Liver (tissue), 9 donors: ENCODE measurements around the gene ZNF423. TPM values are rescaled to one million over a fixed set of nuclear protein-coding genes. Genes with fewer than 3 reads are reported as not detected.

ENCODE experiments used
- DNase-seq: peaks from one replicate; pipeline ENCODE4 v3.0.0-alpha.2; 2017; ENCODE audit warnings: low spot score
- H3K27ac ChIP-seq, 2 donors: one replicate each; pipeline ENCODE4 v1.7.0; 2013; ENCODE audit warnings: inconsistent platforms in 2 of 2, low read length in 2 of 2, control low read depth in 1 of 2, low read depth in 1 of 2, mild to moderate bottlenecking in 1 of 2
- H3K27me3 ChIP-seq, 4 donors: one replicate each; pipeline versions ENCODE4 v1.6.1 to v1.7.0; 2013; ENCODE audit warnings: low read length in 3 of 4, inconsistent platforms in 1 of 4, mild to moderate bottlenecking in 1 of 4, moderate library complexity in 1 of 4; ENCODE audit not compliant: control insufficient read depth in 4 of 4, insufficient read depth in 4 of 4
- H3K36me3 ChIP-seq, 4 donors: one replicate each; pipeline versions ENCODE4 v1.6.1 to v1.7.0; 2013; ENCODE audit warnings: low read length in 3 of 4, mild to moderate bottlenecking in 3 of 4, low read depth in 1 of 4, moderate library complexity in 1 of 4; ENCODE audit not compliant: control insufficient read depth in 4 of 4, insufficient read depth in 3 of 4
- H3K4me1 ChIP-seq, 4 donors: one replicate each; pipeline versions ENCODE4 v1.6.1 to v1.7.0; 2013; ENCODE audit warnings: low read length in 3 of 4, mild to moderate bottlenecking in 3 of 4, moderate library complexity in 1 of 4; ENCODE audit not compliant: control insufficient read depth in 4 of 4, insufficient read depth in 4 of 4
- H3K4me3 ChIP-seq, 3 donors: one replicate each; pipeline versions ENCODE4 v1.6.1 to v1.7.0; 2013; ENCODE audit warnings: low read length in 3 of 3, control low read depth in 1 of 3, low read depth in 1 of 3, mild to moderate bottlenecking in 1 of 3
- H3K9ac ChIP-seq, 2 donors: one replicate each; pipeline ENCODE4 v1.7.0; 2013; ENCODE audit warnings: low read length in 2 of 2, mild to moderate bottlenecking in 2 of 2, moderate library complexity in 2 of 2, control low read depth in 1 of 2, low read depth in 1 of 2
- H3K9me3 ChIP-seq, 4 donors: one replicate each; pipeline versions ENCODE4 v1.6.1 to v1.7.0; 2013; ENCODE audit warnings: low read length in 3 of 4; ENCODE audit not compliant: control insufficient read depth in 4 of 4
- ATF3 ChIP-seq: IDR thresholded peaks from 2 replicates; pipeline ENCODE4 v1.6.1; 2016; ENCODE audit warnings: antibody characterized with exemption
- CTCF ChIP-seq: fragments of 150-350 bp; IDR thresholded peaks from 2 replicates; pipeline ENCODE4 v1.5.1; 2017; ENCODE audit warnings: improper control_type of control experiment, low read depth, low read length; ENCODE audit not compliant: missing input control
- EGR1 ChIP-seq, 2 donors: IDR thresholded peaks; 2 replicates each; pipeline ENCODE4 v1.6.1; 2016 to 2018; ENCODE audit warnings: antibody characterized with exemption in 2 of 2, low read depth in 2 of 2
- FOXA1 ChIP-seq: IDR thresholded peaks from 2 replicates; pipeline ENCODE4 v1.6.1; 2016; ENCODE audit warnings: antibody characterized with exemption
- FOXA2 ChIP-seq: IDR thresholded peaks from 2 replicates; pipeline ENCODE4 v1.6.1; 2016; ENCODE audit warnings: antibody characterized with exemption
- GABPA ChIP-seq, 2 donors: IDR thresholded peaks in 1 of 2; conservative IDR thresholded peaks in 1 of 2; 2 replicates each; pipeline ENCODE4 v1.6.1; 2016; ENCODE audit warnings: antibody characterized with exemption in 2 of 2, mild to moderate bottlenecking in 1 of 2, moderate library complexity in 1 of 2
- HNF4A ChIP-seq, 2 donors: conservative IDR thresholded peaks; 2 replicates each; pipeline ENCODE4 v1.6.1; 2016; ENCODE audit warnings: antibody characterized with exemption in 2 of 2, mild to moderate bottlenecking in 2 of 2
- HNF4G ChIP-seq: IDR thresholded peaks from 2 replicates; pipeline ENCODE4 v1.6.1; 2016; ENCODE audit warnings: antibody characterized with exemption
- JUND ChIP-seq, 2 donors: IDR thresholded peaks; 2 replicates each; pipeline ENCODE4 v1.6.1; 2016; ENCODE audit warnings: antibody characterized with exemption in 2 of 2
- MAX ChIP-seq: IDR thresholded peaks from 2 replicates; pipeline ENCODE4 v1.6.1; 2016; ENCODE audit warnings: antibody characterized with exemption
- NR2F2 ChIP-seq: IDR thresholded peaks from 2 replicates; pipeline ENCODE4 v1.6.1; 2016; ENCODE audit warnings: antibody characterized with exemption
- RAD21 ChIP-seq, 2 donors: IDR thresholded peaks; 2 replicates each; pipeline ENCODE4 v1.6.1; 2016; ENCODE audit warnings: antibody characterized with exemption in 2 of 2, mild to moderate bottlenecking in 2 of 2
- REST ChIP-seq: IDR thresholded peaks from 2 replicates; pipeline ENCODE4 v1.6.1; 2016; ENCODE audit warnings: antibody characterized with exemption, mild to moderate bottlenecking
- RXRA ChIP-seq, 2 donors: IDR thresholded peaks; 2 replicates each; pipeline ENCODE4 v1.6.1; 2017 to 2018; ENCODE audit warnings: antibody characterized with exemption in 2 of 2, mild to moderate bottlenecking in 1 of 2
- SP1 ChIP-seq: IDR thresholded peaks from 2 replicates; pipeline ENCODE4 v1.6.1; 2018; ENCODE audit warnings: antibody characterized with exemption, mild to moderate bottlenecking
- TAF1 ChIP-seq: conservative IDR thresholded peaks from 2 replicates; pipeline ENCODE4 v1.6.1; 2016; ENCODE audit warnings: antibody characterized with exemption, mild to moderate bottlenecking
- YY1 ChIP-seq: IDR thresholded peaks from 2 replicates; pipeline ENCODE4 v1.6.1; 2016; ENCODE audit warnings: antibody characterized with exemption, mild to moderate bottlenecking
- ZBTB33 ChIP-seq: IDR thresholded peaks from 2 replicates; pipeline ENCODE4 v1.6.1; 2016; ENCODE audit warnings: antibody characterized with exemption
- WGBS: extraction: QIAGEN DNeasy Blood & Tissue Kit; methylation state at CpG from one replicate; pipeline ENCODE4 v1.1.7; 2013; 5-methylcytosine and 5-hydroxymethylcytosine counted together
- polyA plus RNA-seq, 2 donors: library from polyadenylated mRNA; stranded (reverse) in 1 of 2; unstranded in 1 of 2; fragments of 200-250 nt in 1 of 2; fragments of >200 nt in 1 of 2; fragmentation: Nextera tagmentation in 1 of 2; extraction: Ambion mirVana in 1 of 2; gene quantifications; one replicate each; pipeline versions ENCODE4 v1.2.1 to v1.2.3, GENCODE V29; 2013 to 2015
- total RNA-seq, 2 donors: library from RNA; depleted of rRNA; stranded (reverse); fragments of >200 nt; gene quantifications; one replicate each; pipeline ENCODE4 v1.2.3, GENCODE V29; 2014
- donor health status: healthy.
- donor health status: healthy.
- donor health status: healthy.
- donor health status: healthy.
- donor health status: healthy.

Gene ZNF423
- total and polyA plus RNA-seq, 4 donors, result 0.24 to 1.6 (median 0.39) TPM

GRCh38 chr16:49464093-49464492 is 391.8 kb downstream of the ZNF423 start:
- Histone ChIP-seq H3K27me3 (no peaks in the 10 kb centered on the region), H3K4me1 (no peaks in the 10 kb centered on the region), H3K9me3 (no peaks in the 10 kb centered on the region), H3K27ac (no peak overlapping the region), H3K9ac (no peak overlapping the region), H3K36me3 (no peaks in the 10 kb centered on the region), H3K4me3 (no peak overlapping the region)
- DNase-seq, result peak; percentile 23
- 86% methylated on average over 2 of the region's 2 CpGs for WGBS
- TF ChIP-seq FOXA1 (no peak), GABPA (IDR thresholded peaks at IDR 0.05 in 1 of 2, conservative IDR thresholded peaks at IDR 0.05 in 1 of 2) (no peak), ATF3 (no peak), HNF4A (conservative IDR thresholded peaks at IDR 0.05) (no peak), ZBTB33 (no peak), NR2F2 (no peak), REST (no peak), YY1 (no peak), RXRA (IDR thresholded peaks at IDR 0.05) (no peak), EGR1 (IDR thresholded peaks at IDR 0.05; ENCODE audit: low read depth in 2 of 2) (no peak), CTCF (no peak), HNF4G (no peak), MAX (no peak), TAF1 (no peak), RAD21 (IDR thresholded peaks at IDR 0.05) (no peak), JUND (IDR thresholded peaks at IDR 0.05) (no peak), FOXA2 (no peak), SP1 (no peak)
